WTC11 (cell line): ENCODE data around the gene HES3. TPM values are rescaled to one million over a fixed set of nuclear protein-coding genes. Genes with fewer than 3 reads are reported as not detected.

Experiments used
- ATAC-seq: fragments of 200-7000 bp; cut with Tn5 transposase; 2 replicates; pipeline ENCODE4 v1.10.0; 2021; ENCODE audit warnings: mild to moderate bottlenecking, moderate library complexity
- CTCF ChIA-PET: fragments of 300-600 bp; sonication (Branson Sonifier 250); formaldehyde crosslinking; loops from one replicate; lab custom pipeline; 2021; ENCODE audit warnings: antibody characterized with exemption; lab: Charles Lee
- POLR2A ChIA-PET: fragments of 350-600 bp; sonication (Branson Sonifier 250); formaldehyde crosslinking; loops from one replicate; lab custom pipeline; 2021; ENCODE audit warnings: antibody characterized with exemption; lab: Charles Lee
- DNase-seq: peaks from one replicate; pipeline ENCODE4 v3.0.0; 2021; ENCODE audit warnings: low spot score
- H3K27ac Mint-ChIP-seq: 2 replicates; pipeline ENCODE4 v1.8.0; 2021; ENCODE audit warnings: mixed read lengths
- H3K27me3 Mint-ChIP-seq: 2 replicates; pipeline ENCODE4 v1.8.0; 2021; ENCODE audit warnings: low read depth, mild to moderate bottlenecking, moderate library complexity, mixed read lengths
- H3K36me3 Mint-ChIP-seq: 2 replicates; pipeline ENCODE4 v1.8.0; 2021; ENCODE audit warnings: mixed read lengths
- H3K4me1 Mint-ChIP-seq: 2 replicates; pipeline ENCODE4 v1.8.0; 2022; ENCODE audit warnings: mixed read lengths
- H3K4me3 Mint-ChIP-seq: 2 replicates; pipeline ENCODE4 v1.8.0; 2021; ENCODE audit warnings: mild to moderate bottlenecking, moderate library complexity, mixed read lengths
- H3K9me3 Mint-ChIP-seq: 2 replicates; pipeline ENCODE4 v1.8.0; 2021; ENCODE audit warnings: mixed read lengths
- ESRRA ChIP-seq: sonication (generic); formaldehyde crosslinking; IDR thresholded peaks from 2 replicates; pipeline ENCODE4 v1.8.1; 2022; ENCODE audit warnings: mild to moderate bottlenecking, missing genetic modification reagents, borderline replicate concordance
- ETV6 ChIP-seq: sonication (generic); formaldehyde crosslinking; IDR thresholded peaks from 2 replicates; pipeline ENCODE4 v1.8.1; 2022; ENCODE audit warnings: mild to moderate bottlenecking, missing genetic modification reagents
- FOXK1 ChIP-seq: sonication (generic); formaldehyde crosslinking; IDR thresholded peaks from 2 replicates; pipeline ENCODE4 v1.8.0; 2022; ENCODE audit warnings: mild to moderate bottlenecking, moderate library complexity, missing genetic modification reagents
- GABPB1 ChIP-seq: sonication (generic); formaldehyde crosslinking; IDR thresholded peaks from 2 replicates; pipeline ENCODE4 v1.8.1; 2023; ENCODE audit warnings: mild to moderate bottlenecking, missing genetic modification reagents
- NR3C1 ChIP-seq: sonication (generic); formaldehyde crosslinking; conservative IDR thresholded peaks from 2 replicates; pipeline ENCODE4 v1.8.1; 2023; ENCODE audit warnings: low read depth, mild to moderate bottlenecking, missing genetic modification reagents
- OVOL2 ChIP-seq: fragments of 250-450 bp; sonication (Bioruptor Pico); IDR thresholded peaks from 2 replicates; pipeline ENCODE4 v1.9.0; 2021; ENCODE audit warnings: mild to moderate bottlenecking, borderline replicate concordance
- RORB ChIP-seq: fragments of 250-450 bp; sonication (Bioruptor Pico); IDR thresholded peaks from 2 replicates; pipeline ENCODE4 v1.9.0; 2021; ENCODE audit warnings: mild to moderate bottlenecking
- TP53 ChIP-seq: sonication (generic); formaldehyde crosslinking; IDR thresholded peaks from 2 replicates; pipeline ENCODE4 v1.8.1; 2023; ENCODE audit warnings: mild to moderate bottlenecking, missing genetic modification reagents
- ZNF396 ChIP-seq: fragments of 250-450 bp; sonication (Bioruptor Pico); IDR thresholded peaks from 2 replicates; pipeline ENCODE4 v1.8.0; 2021; ENCODE audit warnings: mild to moderate bottlenecking, moderate library complexity, borderline replicate concordance
- ZNF416 ChIP-seq: fragments of 250-450 bp; sonication (Bioruptor Pico); IDR thresholded peaks from 2 replicates; pipeline ENCODE4 v1.9.0; 2021; ENCODE audit warnings: mild to moderate bottlenecking, inconsistent platforms
- ZNF423 ChIP-seq: fragments of 250-450 bp; sonication (Bioruptor Pico); IDR thresholded peaks from 2 replicates; pipeline ENCODE4 v2.1.2; 2022; ENCODE audit warnings: mild to moderate bottlenecking, moderate library complexity
- total RNA-seq: library from RNA; stranded (reverse); gene quantifications from 3 replicates; pipeline ENCODE4 v1.2.3, GENCODE V29; 2021
- TF ChIP-seq, protein P1 (sequence below): fragments of 250-450 bp; sonication (Bioruptor Pico); IDR thresholded peaks from 2 replicates; pipeline ENCODE4 v1.9.0; 2021; ENCODE audit warnings: mild to moderate bottlenecking
- TF ChIP-seq, protein P2 (sequence below): sonication (generic); formaldehyde crosslinking; IDR thresholded peaks from 2 replicates; pipeline ENCODE4 v1.8.1; 2022; ENCODE audit warnings: low read depth, mild to moderate bottlenecking, moderate library complexity, missing genetic modification reagents, borderline replicate concordance
- TF ChIP-seq, protein P3 (sequence below): sonication (generic); formaldehyde crosslinking; IDR thresholded peaks from 2 replicates; pipeline ENCODE4 v1.8.0; 2022; ENCODE audit warnings: missing genetic modification reagents
- TF ChIP-seq, protein P4 (sequence below): sonication (generic); formaldehyde crosslinking; conservative IDR thresholded peaks from 2 replicates; pipeline ENCODE4 v1.8.1; 2023; ENCODE audit warnings: mild to moderate bottlenecking, low read depth, missing genetic modification reagents, moderate library complexity

Gene HES3
- total RNA-seq, 1 experiment from 2014 or later, result 74.7 TPM

DNA sequence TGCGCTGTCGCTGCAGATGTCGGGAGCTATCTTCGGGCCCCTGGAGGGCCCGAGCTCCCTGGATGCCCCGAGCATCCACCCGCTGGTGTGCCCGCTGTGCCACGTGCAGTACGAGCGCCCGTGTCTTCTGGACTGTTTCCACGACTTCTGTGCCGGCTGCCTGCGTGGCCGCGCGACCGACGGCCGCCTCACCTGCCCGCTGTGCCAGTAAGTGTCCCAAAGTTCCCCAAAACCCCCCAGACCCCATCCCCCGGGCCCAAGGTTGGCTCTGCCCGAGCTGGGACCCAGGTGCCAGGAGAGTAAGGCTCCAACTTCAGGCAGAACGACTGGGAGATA, 37.5 kb upstream of the HES3 start (continued):
- TF ChIP-seq, protein P1, sequence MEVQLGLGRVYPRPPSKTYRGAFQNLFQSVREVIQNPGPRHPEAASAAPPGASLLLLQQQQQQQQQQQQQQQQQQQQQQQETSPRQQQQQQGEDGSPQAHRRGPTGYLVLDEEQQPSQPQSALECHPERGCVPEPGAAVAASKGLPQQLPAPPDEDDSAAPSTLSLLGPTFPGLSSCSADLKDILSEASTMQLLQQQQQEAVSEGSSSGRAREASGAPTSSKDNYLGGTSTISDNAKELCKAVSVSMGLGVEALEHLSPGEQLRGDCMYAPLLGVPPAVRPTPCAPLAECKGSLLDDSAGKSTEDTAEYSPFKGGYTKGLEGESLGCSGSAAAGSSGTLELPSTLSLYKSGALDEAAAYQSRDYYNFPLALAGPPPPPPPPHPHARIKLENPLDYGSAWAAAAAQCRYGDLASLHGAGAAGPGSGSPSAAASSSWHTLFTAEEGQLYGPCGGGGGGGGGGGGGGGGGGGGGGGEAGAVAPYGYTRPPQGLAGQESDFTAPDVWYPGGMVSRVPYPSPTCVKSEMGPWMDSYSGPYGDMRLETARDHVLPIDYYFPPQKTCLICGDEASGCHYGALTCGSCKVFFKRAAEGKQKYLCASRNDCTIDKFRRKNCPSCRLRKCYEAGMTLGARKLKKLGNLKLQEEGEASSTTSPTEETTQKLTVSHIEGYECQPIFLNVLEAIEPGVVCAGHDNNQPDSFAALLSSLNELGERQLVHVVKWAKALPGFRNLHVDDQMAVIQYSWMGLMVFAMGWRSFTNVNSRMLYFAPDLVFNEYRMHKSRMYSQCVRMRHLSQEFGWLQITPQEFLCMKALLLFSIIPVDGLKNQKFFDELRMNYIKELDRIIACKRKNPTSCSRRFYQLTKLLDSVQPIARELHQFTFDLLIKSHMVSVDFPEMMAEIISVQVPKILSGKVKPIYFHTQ (CRISPR knock-in tag), result no peak
- TF ChIP-seq, protein P2, sequence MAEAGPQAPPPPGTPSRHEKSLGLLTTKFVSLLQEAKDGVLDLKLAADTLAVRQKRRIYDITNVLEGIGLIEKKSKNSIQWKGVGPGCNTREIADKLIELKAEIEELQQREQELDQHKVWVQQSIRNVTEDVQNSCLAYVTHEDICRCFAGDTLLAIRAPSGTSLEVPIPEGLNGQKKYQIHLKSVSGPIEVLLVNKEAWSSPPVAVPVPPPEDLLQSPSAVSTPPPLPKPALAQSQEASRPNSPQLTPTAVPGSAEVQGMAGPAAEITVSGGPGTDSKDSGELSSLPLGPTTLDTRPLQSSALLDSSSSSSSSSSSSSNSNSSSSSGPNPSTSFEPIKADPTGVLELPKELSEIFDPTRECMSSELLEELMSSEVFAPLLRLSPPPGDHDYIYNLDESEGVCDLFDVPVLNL (CRISPR knock-in tag), result no peak
- no peak for TF ChIP-seq RORB (CRISPR knock-in tag)
- TF ChIP-seq GABPB1 (CRISPR knock-in tag), result no peak

DNA sequence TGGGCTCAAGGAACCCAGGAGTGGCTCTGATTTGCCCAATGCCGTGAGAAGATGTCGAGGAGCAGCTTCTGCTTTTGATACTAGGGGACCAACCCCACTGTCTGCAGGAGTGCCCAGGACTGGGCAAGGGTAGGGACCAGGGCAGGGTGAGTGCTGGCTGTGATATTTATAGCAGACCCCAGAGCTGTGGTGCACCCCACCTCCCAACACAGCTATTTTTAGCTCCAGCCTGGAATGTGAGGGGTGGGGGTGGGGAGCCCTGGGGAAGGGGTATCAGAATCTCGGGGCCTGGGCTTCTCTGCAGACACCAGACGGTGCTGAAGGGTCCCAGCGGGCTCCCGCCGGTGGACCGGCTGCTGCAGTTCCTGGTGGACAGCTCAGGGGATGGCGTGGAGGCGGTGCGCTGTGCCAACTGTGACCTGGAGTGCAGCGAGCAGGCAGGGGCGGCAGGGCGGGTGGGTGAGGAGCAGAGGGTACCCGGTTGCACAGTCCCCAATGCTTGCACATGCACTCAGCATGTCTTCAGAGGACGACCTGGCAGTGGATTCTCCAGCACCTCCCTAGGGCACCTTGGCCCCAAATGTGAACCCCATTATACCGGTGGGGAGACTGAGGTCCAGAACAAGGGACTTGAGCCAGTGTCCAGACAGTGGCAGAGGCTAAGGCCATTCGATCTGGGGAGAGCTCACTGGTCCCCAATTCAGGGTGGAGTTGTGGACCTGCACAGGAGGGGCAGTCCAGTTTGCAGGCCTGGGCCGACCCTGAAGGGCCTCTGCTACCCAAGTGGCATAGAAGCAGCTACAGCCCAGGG, 36.7 kb upstream of the HES3 start:
- Mint-ChIP-seq H3K27ac (no peak overlapping the region), H3K9me3 (no peaks in the 10 kb centered on the region)
- no peak for DNase-seq
- POLR2A ChIA-PET, result interaction anchor here (0.6 to 1.5 kb wide), 4 partner anchors 19 to 52 kb away, joined by 3 to 10 read pairs (median 4); no protein-coding TSS in a partner anchor
- no peak for ATAC-seq
- TF ChIP-seq OVOL2 (CRISPR knock-in tag) (no peak), ZNF396 (CRISPR knock-in tag) (no peak), TP53 (CRISPR knock-in tag) (no peak), NR3C1 (no peak), ZNF416 (CRISPR knock-in tag) (no peak), FOXK1 (CRISPR knock-in tag) (no peak), ETV6 (no peak), ZNF423 (CRISPR knock-in tag) (no peak), ESRRA (CRISPR knock-in tag) (no peak)
- TF ChIP-seq, protein P1 (CRISPR knock-in tag), result no peak
- TF ChIP-seq, protein P3, sequence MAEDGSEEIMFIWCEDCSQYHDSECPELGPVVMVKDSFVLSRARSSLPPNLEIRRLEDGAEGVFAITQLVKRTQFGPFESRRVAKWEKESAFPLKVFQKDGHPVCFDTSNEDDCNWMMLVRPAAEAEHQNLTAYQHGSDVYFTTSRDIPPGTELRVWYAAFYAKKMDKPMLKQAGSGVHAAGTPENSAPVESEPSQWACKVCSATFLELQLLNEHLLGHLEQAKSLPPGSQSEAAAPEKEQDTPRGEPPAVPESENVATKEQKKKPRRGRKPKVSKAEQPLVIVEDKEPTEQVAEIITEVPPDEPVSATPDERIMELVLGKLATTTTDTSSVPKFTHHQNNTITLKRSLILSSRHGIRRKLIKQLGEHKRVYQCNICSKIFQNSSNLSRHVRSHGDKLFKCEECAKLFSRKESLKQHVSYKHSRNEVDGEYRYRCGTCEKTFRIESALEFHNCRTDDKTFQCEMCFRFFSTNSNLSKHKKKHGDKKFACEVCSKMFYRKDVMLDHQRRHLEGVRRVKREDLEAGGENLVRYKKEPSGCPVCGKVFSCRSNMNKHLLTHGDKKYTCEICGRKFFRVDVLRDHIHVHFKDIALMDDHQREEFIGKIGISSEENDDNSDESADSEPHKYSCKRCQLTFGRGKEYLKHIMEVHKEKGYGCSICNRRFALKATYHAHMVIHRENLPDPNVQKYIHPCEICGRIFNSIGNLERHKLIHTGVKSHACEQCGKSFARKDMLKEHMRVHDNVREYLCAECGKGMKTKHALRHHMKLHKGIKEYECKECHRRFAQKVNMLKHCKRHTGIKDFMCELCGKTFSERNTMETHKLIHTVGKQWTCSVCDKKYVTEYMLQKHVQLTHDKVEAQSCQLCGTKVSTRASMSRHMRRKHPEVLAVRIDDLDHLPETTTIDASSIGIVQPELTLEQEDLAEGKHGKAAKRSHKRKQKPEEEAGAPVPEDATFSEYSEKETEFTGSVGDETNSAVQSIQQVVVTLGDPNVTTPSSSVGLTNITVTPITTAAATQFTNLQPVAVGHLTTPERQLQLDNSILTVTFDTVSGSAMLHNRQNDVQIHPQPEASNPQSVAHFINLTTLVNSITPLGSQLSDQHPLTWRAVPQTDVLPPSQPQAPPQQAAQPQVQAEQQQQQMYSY (CRISPR knock-in tag), result no peak
- TF ChIP-seq, protein P4, sequence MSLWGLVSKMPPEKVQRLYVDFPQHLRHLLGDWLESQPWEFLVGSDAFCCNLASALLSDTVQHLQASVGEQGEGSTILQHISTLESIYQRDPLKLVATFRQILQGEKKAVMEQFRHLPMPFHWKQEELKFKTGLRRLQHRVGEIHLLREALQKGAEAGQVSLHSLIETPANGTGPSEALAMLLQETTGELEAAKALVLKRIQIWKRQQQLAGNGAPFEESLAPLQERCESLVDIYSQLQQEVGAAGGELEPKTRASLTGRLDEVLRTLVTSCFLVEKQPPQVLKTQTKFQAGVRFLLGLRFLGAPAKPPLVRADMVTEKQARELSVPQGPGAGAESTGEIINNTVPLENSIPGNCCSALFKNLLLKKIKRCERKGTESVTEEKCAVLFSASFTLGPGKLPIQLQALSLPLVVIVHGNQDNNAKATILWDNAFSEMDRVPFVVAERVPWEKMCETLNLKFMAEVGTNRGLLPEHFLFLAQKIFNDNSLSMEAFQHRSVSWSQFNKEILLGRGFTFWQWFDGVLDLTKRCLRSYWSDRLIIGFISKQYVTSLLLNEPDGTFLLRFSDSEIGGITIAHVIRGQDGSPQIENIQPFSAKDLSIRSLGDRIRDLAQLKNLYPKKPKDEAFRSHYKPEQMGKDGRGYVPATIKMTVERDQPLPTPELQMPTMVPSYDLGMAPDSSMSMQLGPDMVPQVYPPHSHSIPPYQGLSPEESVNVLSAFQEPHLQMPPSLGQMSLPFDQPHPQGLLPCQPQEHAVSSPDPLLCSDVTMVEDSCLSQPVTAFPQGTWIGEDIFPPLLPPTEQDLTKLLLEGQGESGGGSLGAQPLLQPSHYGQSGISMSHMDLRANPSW (CRISPR knock-in tag), result no peak
- TF ChIP-seq, all 79 proteins: peak for 0
- peaks cover 21% of the 10 kb centered on the region for H3K4me1 Mint-ChIP-seq
- H3K4me3 Mint-ChIP-seq, result peak overlapping the region; percentile 62
- H3K36me3 Mint-ChIP-seq, result no peaks in the 10 kb centered on the region
- CTCF ChIA-PET, result interaction anchor here (1.1 to 10.3 kb wide), 13 partner anchors 12 to 253 kb away, joined by 5 to 489 read pairs (median 8); partner anchors contain the start of genes CHD5, HES2, HES3 and ICMT
- peaks cover 29% of the 10 kb centered on the region for H3K27me3 Mint-ChIP-seq
